NCI-H69 (cell line): ENCODE data around the gene FAM149A.

Experiments
- DNase-seq: peaks from one replicate; lab custom pipeline; 2025; lab: John Stamatoyannopoulos, UW

Gene FAM149A

GRCh38 chr4:186104114-186104889, at the start of gene FAM149A:
FAM149A (plus strand) TSS chr4:186104704.
- DNase-seq, result no peak

DNA sequence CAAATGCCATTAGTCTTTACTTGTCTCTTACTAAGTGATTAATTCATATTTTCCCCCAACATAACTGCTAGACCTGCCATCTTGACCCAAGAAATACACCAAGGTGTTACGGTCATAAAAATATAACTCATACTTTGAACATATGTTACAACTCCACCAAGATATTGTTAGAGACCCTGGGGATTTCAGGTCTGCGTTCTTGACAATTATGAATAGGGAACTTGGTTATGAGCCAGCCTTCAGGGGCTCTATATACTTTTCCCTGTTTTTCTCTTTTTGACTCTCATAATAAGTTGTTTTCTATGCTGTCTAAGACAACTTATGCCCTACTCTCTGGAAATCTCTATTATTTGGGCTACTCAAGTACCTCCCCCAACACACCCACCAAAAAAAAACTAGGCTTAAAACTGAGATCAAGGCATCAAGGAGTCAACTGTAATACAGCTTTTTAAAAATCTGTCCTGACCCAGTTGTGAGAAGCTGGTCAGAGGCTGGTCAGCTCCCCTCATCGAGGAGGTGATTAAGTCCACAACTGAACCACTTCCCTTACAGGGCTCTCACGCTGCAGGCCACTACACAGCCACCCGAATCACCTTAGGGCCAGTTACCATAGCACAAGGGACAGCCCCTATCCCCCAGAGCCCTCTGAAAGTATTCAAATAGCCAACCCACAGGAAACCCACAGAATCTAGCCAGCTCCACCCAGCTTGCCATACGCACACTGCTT, 46.1 kb upstream of the FAM149A start:
- DNase-seq, result no peak

DNA sequence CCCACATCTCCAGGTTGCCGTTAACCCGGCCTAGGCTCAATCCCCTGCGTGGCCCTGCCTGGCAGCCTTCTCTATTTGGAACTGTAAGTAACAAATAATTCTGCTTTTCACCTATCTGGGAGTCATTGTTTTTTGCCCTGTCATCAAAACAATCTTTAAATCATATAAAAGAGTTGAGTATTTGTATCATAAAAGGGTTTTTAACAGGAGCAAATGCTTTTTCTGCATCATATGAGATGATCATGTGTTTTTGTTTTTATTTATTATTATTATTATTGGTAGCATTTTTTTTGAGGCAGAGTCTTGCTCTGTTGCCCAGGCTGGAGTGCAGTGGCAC, 45.6 kb upstream of the FAM149A start:
- no peak for DNase-seq

- DNase-seq, result no peak
Observed at GRCh38 chr4:186061921-186062320, 42.6 kb upstream of the FAM149A start.

GRCh38 chr4:186067757-186068385, 36.6 kb upstream of the FAM149A start:
- no peak for DNase-seq

- no peak for DNase-seq
Observed at GRCh38 chr4:186068581-186069348, 35.7 kb upstream of the FAM149A start, which contains the start of gene TLR3. TLR3 (plus strand) TSS chr4:186069156; CDS start chr4:186076620, 7,464 bp downstream.

DNA sequence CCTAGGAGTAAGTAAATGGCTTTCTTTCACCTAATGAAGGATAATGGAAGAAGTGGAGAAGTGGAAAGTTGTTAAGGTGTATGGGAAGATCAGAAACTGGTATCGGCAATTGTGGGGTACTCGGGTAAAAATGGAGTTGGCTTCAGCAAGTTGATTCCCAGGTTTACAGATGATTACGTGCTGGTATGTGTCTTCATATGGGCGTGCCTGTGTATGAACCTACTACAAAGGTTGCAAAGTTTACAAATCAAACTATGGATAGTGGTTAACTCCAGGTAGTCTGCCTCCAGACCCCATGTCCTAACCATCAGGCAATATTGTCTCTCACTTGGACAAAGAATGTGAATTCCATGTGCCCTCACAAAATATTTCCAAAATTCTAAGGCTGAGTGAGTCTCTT, 34.8 kb upstream of the FAM149A start:
- DNase-seq, result no peak

GRCh38 chr4:186072516-186072915, 32.0 kb upstream of the FAM149A start:
- no peak for DNase-seq

GRCh38 chr4:186074189-186074588, 30.3 kb upstream of the FAM149A start:
- no peak for DNase-seq

DNA sequence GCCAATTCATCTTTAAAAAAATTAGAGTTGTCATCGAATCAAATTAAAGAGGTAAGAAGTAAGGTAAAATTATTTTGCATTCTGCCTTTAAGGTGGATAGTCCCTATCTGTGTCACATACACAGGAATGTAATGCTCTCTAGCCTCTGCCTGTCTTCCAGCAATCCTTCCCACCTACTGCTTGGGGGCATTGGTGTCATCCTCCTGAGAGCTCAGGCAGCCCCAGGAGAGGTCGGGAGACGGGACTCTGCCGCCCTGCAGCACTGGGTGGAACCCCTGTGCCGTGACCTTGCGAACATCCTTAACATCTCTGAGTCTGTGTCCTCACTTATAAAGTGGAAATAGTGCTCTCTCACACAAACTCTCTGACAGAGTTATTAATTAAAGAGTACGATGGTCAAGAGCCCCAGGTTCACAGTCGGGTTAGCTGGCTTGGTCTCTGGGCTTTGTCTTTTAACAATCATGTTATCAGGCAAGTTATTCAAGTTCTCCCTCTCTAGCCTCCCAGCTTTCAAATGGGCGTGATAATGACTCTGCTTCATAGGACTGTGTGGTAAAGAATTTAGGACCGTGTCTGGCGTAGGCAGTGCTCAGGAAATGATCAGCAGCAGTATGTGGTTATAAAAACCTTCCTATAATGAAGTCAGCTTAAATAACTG, 25.4 kb upstream of the FAM149A start:
- DNase-seq, result no peak

DNA sequence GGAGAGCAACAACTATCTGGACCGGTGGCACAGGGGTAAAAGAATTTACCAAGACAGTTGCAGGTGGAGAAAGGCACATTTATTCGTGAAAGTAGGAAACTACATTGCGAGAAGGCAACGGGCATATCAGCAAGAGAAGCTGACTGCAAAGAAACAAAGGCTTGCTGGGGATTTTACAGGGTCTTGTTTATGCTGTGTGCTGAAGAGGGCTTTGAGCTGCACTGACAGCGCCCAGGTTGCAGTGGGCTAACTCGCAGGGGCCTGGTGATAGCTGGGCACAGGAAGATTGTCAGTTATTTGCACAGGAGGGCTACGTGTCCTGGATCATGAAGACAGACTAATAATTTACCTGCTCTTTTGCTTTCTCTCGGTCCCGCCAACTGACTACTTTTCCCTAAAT, 24.8 kb upstream of the FAM149A start:
- DNase-seq, result no peak

GRCh38 chr4:186081202-186081807, 23.2 kb upstream of the FAM149A start:
- no peak for DNase-seq

- no peak for DNase-seq
Observed at GRCh38 chr4:186082221-186082620, 22.3 kb upstream of the FAM149A start.

DNA sequence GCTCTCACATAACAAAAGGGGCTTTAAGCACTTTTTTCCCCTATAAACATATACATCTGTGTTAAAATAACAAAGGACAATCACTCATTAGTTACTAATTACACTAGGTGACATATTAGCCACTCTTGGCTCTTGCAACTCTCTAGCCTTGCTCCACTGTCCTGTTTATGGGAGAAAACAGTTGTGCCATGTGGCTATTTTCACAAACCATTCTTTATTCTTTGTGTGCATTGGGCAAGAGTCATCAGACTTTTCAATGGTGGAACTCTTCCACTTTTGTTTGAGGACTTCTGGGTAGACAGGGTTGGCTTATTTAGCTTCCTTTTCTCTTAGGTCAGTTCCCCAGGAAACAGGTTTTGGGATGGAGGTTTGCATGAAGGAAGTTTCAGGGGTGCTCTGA, 16.0 kb upstream of the FAM149A start:
- no peak for DNase-seq

GRCh38 chr4:186092296-186092695, 12.2 kb upstream of the FAM149A start:
- DNase-seq, result no peak

DNA sequence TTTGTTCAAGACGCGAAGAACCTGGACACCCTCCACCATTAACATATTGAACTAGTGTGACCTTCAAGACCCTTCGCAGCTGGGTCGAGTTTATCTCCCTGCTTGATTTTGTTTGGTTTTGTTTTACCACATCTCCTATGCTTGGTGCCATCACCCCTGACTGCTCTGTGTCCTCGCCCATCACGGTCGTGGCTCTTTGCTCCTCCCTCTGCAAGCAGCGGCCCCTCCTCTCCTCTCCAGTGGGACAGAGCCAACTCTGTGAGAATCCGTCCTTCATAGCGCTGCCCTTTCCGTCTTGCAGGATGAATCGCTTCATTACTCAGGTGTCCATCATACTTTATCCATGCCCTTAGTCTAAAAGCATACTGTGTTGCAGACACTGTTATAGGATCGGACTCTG, 9.1 kb upstream of the FAM149A start:
- no peak for DNase-seq

DNA sequence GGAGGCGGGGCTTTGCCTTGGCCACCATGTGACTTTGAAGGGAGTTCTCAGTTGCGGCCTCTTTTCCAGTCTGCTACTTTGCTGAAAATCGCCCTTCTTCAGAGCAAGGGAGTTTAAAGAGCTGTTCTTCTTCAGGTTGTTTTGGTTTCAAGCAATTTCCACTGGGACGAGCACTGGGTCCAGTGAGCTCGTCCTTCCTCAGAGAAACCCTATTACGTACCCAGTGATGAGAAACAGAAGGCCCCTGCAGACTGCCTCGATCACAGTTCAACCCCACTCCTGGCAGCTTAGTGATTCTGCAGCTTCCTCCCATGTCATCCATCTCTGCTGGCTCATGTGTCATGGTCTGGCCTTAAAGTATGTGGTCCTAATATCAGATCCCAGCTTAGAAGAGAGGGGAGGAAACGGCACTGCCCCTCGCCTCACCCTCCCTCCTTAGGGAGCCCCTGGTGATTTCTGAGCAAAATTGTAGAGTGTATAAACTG, 7.8 kb upstream of the FAM149A start:
- no peak for DNase-seq

DNA sequence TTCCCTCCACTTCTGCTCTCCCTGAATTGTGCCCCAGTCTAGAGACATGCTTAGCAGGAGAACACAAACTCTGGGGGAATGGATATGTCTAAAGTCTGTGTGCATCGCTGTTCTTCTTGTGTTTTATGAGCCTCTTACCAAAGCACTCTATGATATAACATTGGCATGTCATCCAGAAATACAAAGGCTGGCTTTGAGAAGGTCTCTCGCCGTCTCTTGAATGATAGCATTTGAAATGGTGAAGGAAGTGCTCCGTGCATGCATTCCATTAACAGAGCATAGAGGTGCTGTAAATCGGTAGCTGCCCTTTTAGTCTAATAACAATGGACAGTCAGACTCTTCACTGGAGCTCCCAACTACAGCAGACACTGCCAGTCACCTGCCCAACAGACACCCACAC, 7.1 kb upstream of the FAM149A start:
- DNase-seq, result no peak

DNA sequence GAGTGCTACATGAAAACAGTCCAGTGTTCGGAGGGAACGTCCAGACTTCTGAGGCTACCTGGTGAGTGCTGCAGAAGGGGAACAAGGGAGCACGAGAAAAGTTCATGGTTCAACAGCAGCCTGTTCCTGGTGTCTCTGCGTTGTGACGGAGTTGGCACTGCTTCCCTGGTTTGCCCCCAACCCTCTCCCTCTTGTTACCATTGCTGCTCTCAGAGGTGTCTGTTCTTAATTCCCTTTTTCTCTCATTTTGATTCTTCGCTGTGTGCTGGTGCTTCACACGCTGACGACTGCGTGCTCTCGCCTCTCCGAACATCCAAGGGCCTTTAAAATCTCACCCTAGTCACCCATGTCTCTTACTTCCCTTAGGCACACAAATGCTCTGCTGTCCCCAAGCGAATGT, 1.6 kb upstream of the FAM149A start:
- no peak for DNase-seq

DNA sequence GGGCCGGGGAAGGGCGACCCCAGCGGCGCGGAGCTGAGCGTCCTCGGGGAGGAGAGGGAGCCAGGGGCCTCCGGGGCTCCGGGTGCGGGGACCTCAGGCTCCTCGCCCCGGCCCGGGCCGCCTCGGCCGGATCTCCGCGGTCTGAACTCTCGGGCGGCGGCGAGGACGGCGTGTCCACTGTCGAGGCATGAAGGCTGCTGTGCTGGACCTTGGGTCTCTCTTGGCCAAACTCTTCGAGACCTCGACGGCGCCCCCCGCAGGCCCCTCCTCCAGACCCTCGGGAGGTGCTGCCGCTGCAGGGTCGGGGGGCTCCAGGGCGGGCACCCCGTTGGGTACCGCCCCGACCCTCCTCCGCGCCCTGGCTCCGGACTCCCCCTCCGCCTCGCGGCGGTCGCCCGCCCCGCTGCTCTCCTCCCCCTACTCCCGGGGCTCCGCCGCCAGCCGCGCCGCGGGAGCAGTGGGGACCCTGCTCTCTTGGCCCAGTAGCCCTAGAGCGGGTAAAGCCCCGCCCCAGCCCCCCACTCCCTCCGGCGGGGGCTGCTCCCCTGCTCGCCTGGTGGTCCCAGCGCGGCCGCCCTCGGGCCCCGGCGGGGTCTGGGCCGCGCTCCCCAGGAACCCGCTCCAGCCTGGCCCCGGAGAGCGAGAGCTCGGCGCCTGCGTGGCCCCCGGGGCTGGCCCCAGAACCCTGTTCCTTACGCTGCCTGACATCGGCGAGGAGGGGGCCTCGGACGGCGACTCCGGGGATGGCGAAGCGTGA, 564 bp downstream of the FAM149A start:
- no peak for DNase-seq
